Myometrial cell (primary cell): ENCODE measurements around the gene AMACR. TPM values are rescaled to one million over a fixed set of nuclear protein-coding genes. Genes with fewer than 3 reads are reported as not detected.

Experiments
- total RNA-seq: library from RNA; depleted of rRNA; stranded (reverse); fragments of >200 nt; gene quantifications from 2 replicates; pipeline ENCODE4 v1.2.3, GENCODE V29; 2015

Gene AMACR
- total RNA-seq = 12.6 and 19.0 TPM in 2 replicates

DNA sequence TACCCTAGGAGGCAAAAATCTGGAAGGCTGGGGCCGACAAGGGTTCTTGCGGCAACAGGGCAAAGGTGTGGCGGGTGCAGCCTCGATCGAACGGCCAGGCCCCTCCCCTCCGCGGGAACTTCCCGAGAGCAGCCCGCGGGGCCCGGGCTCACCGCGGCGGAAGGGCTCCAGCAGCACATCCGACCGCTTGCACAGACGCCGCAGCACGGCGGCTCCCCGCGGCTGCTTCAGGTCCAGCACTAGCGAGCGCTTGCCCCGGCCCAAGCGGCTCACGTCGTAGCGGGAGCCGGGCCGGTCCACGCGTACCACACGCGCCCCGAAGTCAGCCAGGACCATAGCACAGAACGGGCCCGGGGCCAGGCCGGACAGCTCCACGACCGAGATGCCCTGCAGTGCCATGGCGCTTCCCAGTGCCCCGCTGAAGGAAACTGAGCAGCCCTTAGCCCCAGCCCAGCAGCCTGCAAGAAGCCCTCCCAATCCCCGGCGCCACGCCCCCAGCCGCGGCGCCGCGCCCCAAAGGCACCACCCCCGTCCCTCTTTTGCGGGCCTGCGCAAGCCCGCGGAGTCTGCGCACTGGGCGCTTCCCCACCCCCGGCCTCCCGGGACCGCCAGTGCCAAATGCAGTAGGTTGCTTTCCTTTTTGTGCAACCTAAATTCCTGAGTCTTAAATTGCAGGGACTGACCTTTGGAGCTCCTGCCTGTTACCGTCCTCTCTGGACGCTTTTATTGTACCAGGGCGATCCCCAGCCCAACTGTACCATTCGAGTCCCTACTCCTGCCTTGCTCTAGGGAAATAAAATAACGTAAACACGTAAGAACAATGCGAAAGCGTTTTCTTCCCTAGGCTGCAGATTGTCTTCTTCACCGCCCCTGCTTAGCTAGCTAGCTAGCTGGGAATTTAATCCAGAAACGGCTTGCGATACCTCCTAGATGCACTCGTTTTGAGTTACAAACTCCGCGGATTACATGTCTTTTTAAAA lies at the start of gene AMACR:
TSS of gene AMACR (minus strand) at position 430 of the 980 bp plus-strand sequence. CDS start at position 399, 31 bp downstream.

DNA sequence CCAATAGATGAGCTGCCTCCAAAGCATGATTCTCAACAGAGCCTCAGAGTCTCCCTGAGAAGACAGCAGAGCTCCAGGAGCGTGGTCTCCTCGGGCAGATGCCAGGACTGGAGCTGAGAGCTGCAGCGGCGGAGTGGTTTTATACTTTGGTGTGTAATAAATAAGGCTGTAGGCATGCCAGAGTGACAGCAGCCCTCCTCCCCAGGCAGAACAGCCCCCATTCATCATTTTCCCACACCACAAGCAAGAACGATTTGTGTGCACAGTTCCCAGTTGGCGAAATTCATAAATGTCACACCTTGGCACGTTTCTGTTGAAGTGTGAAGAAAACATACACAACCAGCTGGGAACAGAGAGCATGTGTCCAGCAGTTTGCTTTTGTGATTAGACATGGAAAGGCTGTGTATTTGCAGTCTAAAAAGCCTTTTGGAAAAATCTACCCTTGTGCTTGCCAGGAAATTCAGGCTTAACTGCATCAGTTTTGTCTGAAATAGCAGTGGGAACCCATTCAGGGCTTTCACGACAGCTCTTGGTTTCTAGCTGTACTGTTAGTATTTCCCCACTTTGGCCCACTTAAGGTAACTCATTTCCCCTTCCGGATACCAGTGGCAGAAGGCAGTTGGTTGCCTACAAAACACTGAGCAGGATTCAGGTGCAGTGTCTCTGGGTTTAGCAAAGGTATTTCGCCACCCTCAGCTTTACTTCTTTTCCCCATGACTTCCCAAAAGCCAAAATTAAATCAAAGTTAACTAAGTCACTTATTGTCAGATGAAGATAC lies 35.4 kb upstream of the AMACR start, which contains the start of gene C1QTNF3:
TSS of gene C1QTNF3 (minus strand) at position 115 of the 778 bp plus-strand sequence. CDS start at position 27, 88 bp downstream.

DNA sequence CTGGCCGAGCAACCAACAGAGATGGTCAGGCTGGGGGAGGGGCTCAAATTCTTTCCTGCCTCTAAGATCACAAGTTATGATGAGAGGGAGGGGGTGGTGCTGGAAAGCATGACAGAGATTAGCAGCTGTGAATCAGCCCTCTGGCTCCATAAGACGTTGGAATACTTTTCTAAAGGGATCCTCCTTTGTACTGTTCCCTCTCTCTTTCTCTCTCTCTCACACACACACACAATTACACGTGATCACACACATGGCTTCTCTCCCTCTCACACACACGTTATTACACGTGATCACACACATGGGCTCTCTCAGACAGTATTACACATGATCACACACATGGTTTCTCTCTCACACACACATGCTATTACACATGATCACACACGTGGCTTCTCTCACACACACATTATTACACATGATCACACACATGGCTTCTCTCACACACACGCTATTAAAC lies 23.2 kb downstream of the AMACR start, which contains the start of gene SLC45A2:
TSS of gene SLC45A2 (minus strand) at position 23 of the 454 bp plus-strand sequence. CDS start 110 bp downstream, outside the sequence.

DNA sequence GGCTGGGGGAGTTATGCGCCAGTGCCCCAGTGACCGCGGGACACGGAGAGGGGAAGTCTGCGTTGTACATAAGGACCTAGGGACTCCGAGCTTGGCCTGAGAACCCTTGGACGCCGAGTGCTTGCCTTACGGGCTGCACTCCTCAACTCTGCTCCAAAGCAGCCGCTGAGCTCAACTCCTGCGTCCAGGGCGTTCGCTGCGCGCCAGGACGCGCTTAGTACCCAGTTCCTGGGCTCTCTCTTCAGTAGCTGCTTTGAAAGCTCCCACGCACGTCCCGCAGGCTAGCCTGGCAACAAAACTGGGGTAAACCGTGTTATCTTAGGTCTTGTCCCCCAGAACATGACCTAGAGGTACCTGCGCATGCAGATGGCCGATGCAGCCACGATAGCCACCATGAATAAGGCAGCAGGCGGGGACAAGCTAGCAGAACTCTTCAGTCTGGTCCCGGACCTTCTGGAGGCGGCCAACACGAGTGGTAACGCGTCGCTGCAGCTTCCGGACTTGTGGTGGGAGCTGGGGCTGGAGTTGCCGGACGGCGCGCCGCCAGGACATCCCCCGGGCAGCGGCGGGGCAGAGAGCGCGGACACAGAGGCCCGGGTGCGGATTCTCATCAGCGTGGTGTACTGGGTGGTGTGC lies 71.4 kb downstream of the AMACR start, which contains the start of gene RXFP3:
TSS of gene RXFP3 (plus strand) at position 6 of the 636 bp plus-strand sequence. CDS start at position 361, 355 bp downstream.

Other genes starting within 250 kb of the AMACR start
- 15.3 and 16.7 TPM in 2 replicates for gene ADAMTS12, start 116.1 kb downstream of the AMACR start, total RNA-seq
- gene RXFP3, start 71.7 kb downstream of the AMACR start, total RNA-seq = not detected in 2 replicates
- gene SLC45A2, start 23.4 kb downstream of the AMACR start, total RNA-seq = not detected in 2 replicates
- 0.18 and 2.0 TPM in 2 replicates for gene C1QTNF3, start 35.2 kb upstream of the AMACR start, total RNA-seq